ENCODE results near the gene PMEPA1.

GRCh38 chr20:57717797-57718196 lies 8.0 kb upstream of the PMEPA1 start:
- TF ChIP-seq POLR2A (IDR thresholded peaks at IDR 0.05) (no peak), POLR2AphosphoS5 (IDR thresholded peaks at IDR 0.05) (no peak)
